Measurements from ENCODE around the gene NPHP4. TPM values are rescaled to one million over a fixed set of nuclear protein-coding genes. Genes with fewer than 3 reads are reported as not detected.

NPHP4 gene
- total RNA-seq, 2 experiments from 2014 or later, result 14.2 to 15.7 TPM

GRCh38 chr1:5978452-5978851, 13.8 kb downstream of the NPHP4 start:
- CTCF ChIA-PET, result no interaction called here
- POLR2A ChIA-PET, result no interaction called here

- POLR2A ChIA-PET, result no interaction called here
- CTCF ChIA-PET, result no interaction called here
Observed at GRCh38 chr1:5977494-5978444, 14.5 kb downstream of the NPHP4 start.

GRCh38 chr1:5976726-5977493, 15.3 kb downstream of the NPHP4 start:
- POLR2A ChIA-PET, result no interaction called here
- CTCF ChIA-PET, result interaction anchor here (1.7 kb wide), 1 partner anchor 467 kb away, joined by 5 read pairs; no protein-coding TSS in a partner anchor

GRCh38 chr1:5976231-5976630, 16.0 kb downstream of the NPHP4 start:
- CTCF ChIA-PET, result interaction anchor here (1.7 kb wide), 1 partner anchor 466 kb away, joined by 5 read pairs; no protein-coding TSS in a partner anchor
- POLR2A ChIA-PET, result no interaction called here

GRCh38 chr1:5975133-5975880, 16.9 kb downstream of the NPHP4 start:
- ChIA-PET CTCF (interaction anchor here (1.1 to 1.7 kb wide), 2 partner anchors 465 to 468 kb away, joined by 4 to 5 read pairs; no protein-coding TSS in a partner anchor), POLR2A (interaction anchor here (0.6 kb wide), 1 partner anchor 228 kb away, joined by 9 read pairs; no protein-coding TSS in a partner anchor)

- CTCF ChIA-PET, result interaction anchor here (1.1 kb wide), 1 partner anchor 467 kb away, joined by 4 read pairs; no protein-coding TSS in a partner anchor
Observed at GRCh38 chr1:5974631-5975030, 17.6 kb downstream of the NPHP4 start.

GRCh38 chr1:5973771-5974170, 18.5 kb downstream of the NPHP4 start:
- ChIA-PET CTCF (no interaction called here), POLR2A (no interaction called here)

More at GRCh38 chr1:5974631-5975030, 17.6 kb downstream of the NPHP4 start:
- POLR2A ChIA-PET, result no interaction called here

- POLR2A ChIA-PET, result no interaction called here
- CTCF ChIA-PET, result no interaction called here
Observed at GRCh38 chr1:5972198-5972520, 20.1 kb downstream of the NPHP4 start.

- POLR2A ChIA-PET, result no interaction called here
- CTCF ChIA-PET, result no interaction called here
Observed at GRCh38 chr1:5971471-5972197, 20.6 kb downstream of the NPHP4 start.

- ChIA-PET CTCF (no interaction called here), POLR2A (no interaction called here)
Observed at GRCh38 chr1:5970610-5971273, 21.5 kb downstream of the NPHP4 start.

GRCh38 chr1:5969168-5969567, 23.1 kb downstream of the NPHP4 start:
- ChIA-PET CTCF (no interaction called here), POLR2A (no interaction called here)

- ChIA-PET POLR2A (no interaction called here), CTCF (no interaction called here)
Observed at GRCh38 chr1:5968161-5968736, 24.0 kb downstream of the NPHP4 start.

- ChIA-PET POLR2A (no interaction called here), CTCF (no interaction called here)
Observed at GRCh38 chr1:5967351-5968160, 24.7 kb downstream of the NPHP4 start.

GRCh38 chr1:5966543-5967205, 25.6 kb downstream of the NPHP4 start:
- ChIA-PET POLR2A (no interaction called here), CTCF (no interaction called here)

- ChIA-PET CTCF (no interaction called here), POLR2A (no interaction called here)
Observed at GRCh38 chr1:5965586-5966131, 26.6 kb downstream of the NPHP4 start.

GRCh38 chr1:5962265-5963105, 29.7 kb downstream of the NPHP4 start:
- POLR2A ChIA-PET, result interaction anchor here (0.6 kb wide), 1 partner anchor 15 kb away, joined by 5 read pairs; no protein-coding TSS in a partner anchor
- CTCF ChIA-PET, result no interaction called here
